Fibroblast of villous mesenchyme (primary cell): ENCODE measurements around the gene PLXNA4. TPM values are rescaled to one million over a fixed set of nuclear protein-coding genes. Genes with fewer than 3 reads are reported as not detected.

Source experiments
- DNase-seq: peaks from one replicate; pipeline ENCODE4 v3.0.0-alpha.2; 2010; ENCODE audit warnings: low read depth
- H3K4me3 ChIP-seq: 2 replicates; pipeline ENCODE4 v1.5.1; 2011; ENCODE audit warnings: low read depth, mild to moderate bottlenecking, low read length
- CTCF ChIP-seq: IDR thresholded peaks from 2 replicates; pipeline ENCODE4 v1.5.1; 2012; ENCODE audit warnings: low read depth, mild to moderate bottlenecking, low read length; ENCODE audit not compliant: insufficient read depth
- total RNA-seq: library from RNA; depleted of rRNA; stranded (reverse); fragments of >200 nt; gene quantifications from 2 replicates; pipeline ENCODE4 v1.2.3, GENCODE V29; 2012

Gene PLXNA4
- total RNA-seq, 1 donor = not detected

- TF ChIP-seq CTCF = no peak
- no peak for DNase-seq
Measured at GRCh38 chr7:132498319-132498718, 78.0 kb downstream of the PLXNA4 start.

GRCh38 chr7:132497098-132497497 is 79.2 kb downstream of the PLXNA4 start:
- H3K4me3 ChIP-seq = no peak overlapping the region
- no peak for TF ChIP-seq CTCF
- no peak for DNase-seq

More at GRCh38 chr7:132498319-132498718, 78.0 kb downstream of the PLXNA4 start:
- no peak overlapping the region for H3K4me3 ChIP-seq

DNA sequence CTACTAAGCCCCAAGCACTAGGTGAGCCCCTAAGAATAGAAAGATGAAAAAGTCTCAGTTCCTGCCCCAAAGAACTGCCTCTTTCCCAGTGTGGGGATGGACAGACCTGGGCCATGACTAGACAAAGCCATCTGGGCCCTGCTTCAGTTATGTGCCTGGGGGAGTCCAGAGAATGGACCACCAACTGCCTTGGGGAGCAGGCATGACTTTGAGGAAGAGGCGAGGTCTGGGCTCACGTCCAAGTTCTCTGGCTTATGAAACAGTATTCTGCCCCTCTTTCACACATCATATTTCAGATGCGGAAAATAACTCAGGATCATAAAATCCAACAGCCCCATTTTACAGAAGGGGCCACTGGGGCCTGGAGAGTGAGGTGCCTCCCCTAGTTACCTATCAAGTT is 80.3 kb downstream of the PLXNA4 start:
- TF ChIP-seq CTCF = no peak
- no peak for DNase-seq
- no peak overlapping the region for H3K4me3 ChIP-seq

GRCh38 chr7:132494474-132494873 is 81.8 kb downstream of the PLXNA4 start:
- no peak overlapping the region for H3K4me3 ChIP-seq
- DNase-seq = no peak
- TF ChIP-seq CTCF = no peak

DNA sequence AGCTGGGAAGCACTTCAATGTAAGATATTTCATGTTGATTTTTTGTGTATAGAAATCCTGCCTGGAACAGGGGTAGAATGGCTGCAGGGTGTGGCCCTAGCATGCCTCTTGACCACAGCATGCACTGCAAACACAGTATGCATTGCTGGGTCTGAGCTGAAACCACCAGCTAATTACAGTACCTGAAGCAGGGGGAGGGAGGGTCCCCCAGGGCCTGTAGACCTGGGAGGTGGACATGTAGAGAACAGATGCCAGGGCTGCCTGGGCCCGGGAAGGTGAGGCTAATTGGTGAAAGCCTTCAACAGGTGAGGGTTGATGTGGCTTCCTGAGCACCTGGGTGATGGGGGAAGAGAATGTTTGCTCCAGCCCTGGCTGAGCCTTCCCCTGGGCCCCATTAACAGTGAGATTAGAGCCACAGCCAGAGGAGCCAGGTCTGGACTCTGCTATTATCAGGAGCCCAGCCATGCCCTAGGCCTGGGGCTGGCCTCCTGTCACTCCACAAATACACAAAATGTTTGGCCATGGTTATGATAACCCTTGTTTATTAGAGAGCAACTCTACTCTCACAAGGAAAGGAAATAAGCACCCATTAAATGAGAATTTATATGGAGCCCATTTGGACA is 83.3 kb downstream of the PLXNA4 start:
- no peak for TF ChIP-seq CTCF
- no peak for DNase-seq
- H3K4me3 ChIP-seq = no peak overlapping the region

DNA sequence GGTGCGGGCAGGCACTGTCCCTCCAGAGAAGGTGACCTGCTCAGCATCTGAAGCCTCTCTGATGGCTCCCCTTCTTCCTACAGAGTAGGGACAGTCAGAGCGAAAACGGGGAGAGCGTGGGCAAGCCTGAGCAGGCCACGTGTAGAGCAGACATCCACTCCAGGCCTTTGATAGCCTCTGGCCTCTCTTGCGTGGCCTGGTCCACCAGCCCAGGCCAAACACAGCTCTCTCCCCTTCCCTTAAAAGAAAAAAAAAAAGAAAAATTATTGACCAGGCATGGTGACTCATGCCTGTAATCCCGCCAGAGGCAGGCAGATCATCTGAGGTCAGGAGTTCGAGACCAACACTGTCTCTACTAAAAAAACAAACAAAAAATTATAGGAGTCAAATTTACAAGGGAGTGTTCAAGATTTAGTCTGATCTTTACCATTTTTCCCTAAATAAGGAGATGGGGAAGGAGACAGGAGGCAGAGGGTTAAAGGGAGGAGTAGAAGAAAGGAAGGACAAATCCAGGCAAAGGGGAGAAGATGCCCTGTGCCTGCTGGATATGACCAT is 84.8 kb downstream of the PLXNA4 start:
- no peak overlapping the region for H3K4me3 ChIP-seq
- TF ChIP-seq CTCF = no peak
- DNase-seq = no peak

DNA sequence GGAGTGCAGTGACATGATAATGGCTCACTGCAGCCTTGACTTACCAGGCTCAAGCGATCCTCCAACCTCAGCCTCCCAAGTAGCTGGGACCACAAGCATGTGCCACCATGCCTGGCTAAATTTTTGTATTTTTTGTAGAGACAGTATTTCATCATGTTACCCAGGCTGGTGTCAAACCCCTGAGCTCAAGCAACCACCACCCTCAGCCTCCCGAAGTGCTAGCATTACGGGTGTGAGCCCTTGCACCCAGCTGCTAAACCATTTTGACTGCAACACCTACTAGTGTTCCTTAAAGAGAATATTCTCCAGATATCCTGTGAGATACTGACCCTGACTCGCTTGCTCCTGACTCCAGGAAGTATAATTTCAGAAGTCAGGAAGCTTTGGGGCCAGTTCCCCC is 85.8 kb downstream of the PLXNA4 start:
- no peak for TF ChIP-seq CTCF
- H3K4me3 ChIP-seq = no peak overlapping the region
- DNase-seq = no peak
